Measurements from ENCODE around the gene OMA1.

The OMA1 gene

GRCh38 chr1:58546520-58547308 is at the start of gene OMA1:
Gene OMA1 (minus strand): TSS chr1:58546726. CDS start chr1:58539294, 7,432 bp downstream.
- no peak for TF ChIP-seq ARNTL (CRISPR knock-in tag; IDR thresholded peaks at IDR 0.05; ENCODE audit: borderline replicate concordance, low read depth)
- 0 out of 2 replicates have a peak, but pooled peaks have one; percentile 33 for TF ChIP-seq ZNF70 (CRISPR knock-in tag; IDR thresholded peaks at IDR 0.05)

GRCh38 chr1:58594546-58594945 is 48.0 kb upstream of the OMA1 start:
- TF ChIP-seq OSR1 (CRISPR knock-in tag; IDR thresholded peaks at IDR 0.05) = no peak
- TF ChIP-seq ZFP30 (CRISPR knock-in tag; IDR thresholded peaks at IDR 0.05) = no peak
- no peak for TF ChIP-seq CSDC2 (CRISPR knock-in tag; IDR thresholded peaks at IDR 0.05)
- no peak for TF ChIP-seq GLIS3 (CRISPR knock-in tag; IDR thresholded peaks at IDR 0.05)
- no peak for TF ChIP-seq TSHZ2 (CRISPR knock-in tag; IDR thresholded peaks at IDR 0.05)
- no peak for TF ChIP-seq ISL1 (CRISPR knock-in tag; IDR thresholded peaks at IDR 0.05)
- no peak for TF ChIP-seq ESRRG (CRISPR knock-in tag; IDR thresholded peaks at IDR 0.05)
- no peak for TF ChIP-seq ARNTL (CRISPR knock-in tag; IDR thresholded peaks at IDR 0.05; ENCODE audit: borderline replicate concordance, low read depth)
- no peak for TF ChIP-seq RARB (CRISPR knock-in tag; IDR thresholded peaks at IDR 0.05)
- no peak for TF ChIP-seq ZFP3 (CRISPR knock-in tag; IDR thresholded peaks at IDR 0.05)
- TF ChIP-seq PPARA (CRISPR knock-in tag; IDR thresholded peaks at IDR 0.05; ENCODE audit: borderline replicate concordance) = no peak
- TF ChIP-seq ZNF70 (CRISPR knock-in tag; IDR thresholded peaks at IDR 0.05) = no peak
- TF ChIP-seq PATZ1 (CRISPR knock-in tag; IDR thresholded peaks at IDR 0.05; ENCODE audit: borderline replicate concordance) = no peak
- TF ChIP-seq ZNF565 (CRISPR knock-in tag; conservative IDR thresholded peaks at IDR 0.05; ENCODE audit: low read depth) = no peak
- no peak for TF ChIP-seq CSRNP3 (CRISPR knock-in tag; IDR thresholded peaks at IDR 0.05)
- no peak for TF ChIP-seq ZC3H10 (CRISPR knock-in tag; IDR thresholded peaks at IDR 0.05)
- TF ChIP-seq TOX (CRISPR knock-in tag; IDR thresholded peaks at IDR 0.05; ENCODE audit: borderline replicate concordance) = no peak
- no peak for TF ChIP-seq SNAI2 (CRISPR knock-in tag; IDR thresholded peaks at IDR 0.05)

More at GRCh38 chr1:58546520-58547308, at the start of gene OMA1:
- ATAC-seq = peak; percentile 95

GRCh38 chr1:58592522-58593134 is 46.1 kb upstream of the OMA1 start:
- TF ChIP-seq ZNF70 (CRISPR knock-in tag; IDR thresholded peaks at IDR 0.05) (no peak), CREB5 (CRISPR knock-in tag; IDR thresholded peaks at IDR 0.05; ENCODE audit: low read depth) (peak; percentile 83), ZFP3 (CRISPR knock-in tag; IDR thresholded peaks at IDR 0.05) (peak; percentile 14; the same call in 1 of the 2 replicates), RARB (CRISPR knock-in tag; IDR thresholded peaks at IDR 0.05) (no peak), POU6F1 (CRISPR knock-in tag; IDR thresholded peaks at IDR 0.05; ENCODE audit: borderline replicate concordance, low read depth) (no peak), CSDC2 (CRISPR knock-in tag; IDR thresholded peaks at IDR 0.05) (0 out of 2 replicates have a peak, but pooled peaks have one; percentile 10), GLIS3 (CRISPR knock-in tag; IDR thresholded peaks at IDR 0.05) (no peak), OSR1 (CRISPR knock-in tag; IDR thresholded peaks at IDR 0.05) (no peak), PATZ1 (CRISPR knock-in tag; IDR thresholded peaks at IDR 0.05; ENCODE audit: borderline replicate concordance) (no peak), ISL1 (CRISPR knock-in tag; IDR thresholded peaks at IDR 0.05) (peak; percentile 65), ESRRG (CRISPR knock-in tag; IDR thresholded peaks at IDR 0.05) (no peak), ZC3H10 (CRISPR knock-in tag; IDR thresholded peaks at IDR 0.05) (no peak), ZNF565 (CRISPR knock-in tag; conservative IDR thresholded peaks at IDR 0.05; ENCODE audit: low read depth) (no peak), ZNF8 (CRISPR knock-in tag; IDR thresholded peaks at IDR 0.05) (no peak), BACH2 (CRISPR knock-in tag; IDR thresholded peaks at IDR 0.05; ENCODE audit: borderline replicate concordance) (no peak)
- peak; percentile 94 for ATAC-seq

More at GRCh38 chr1:58594546-58594945, 48.0 kb upstream of the OMA1 start:
- no peak for ATAC-seq
